NCI-H524 treated with DMSO at 0.1 percent for 48 hours (cell line): ENCODE measurements around the gene PPP1R1B.
"Not testable (repeated sequence)": the region's sequence is repeated elsewhere in the genome, so short reads cannot be mapped to it uniquely, and the experiment has no call there.

Experiments
- DNase-seq: peaks from one replicate; lab custom pipeline; 2025; lab: John Stamatoyannopoulos, UW

PPP1R1B gene

GRCh38 chr17:39626171-39627046 is at the start of gene PPP1R1B:
PPP1R1B (plus strand) TSS chr17:39626952; CDS start chr17:39627393, 441 bp downstream.
- DNase-seq, result no peak

DNA sequence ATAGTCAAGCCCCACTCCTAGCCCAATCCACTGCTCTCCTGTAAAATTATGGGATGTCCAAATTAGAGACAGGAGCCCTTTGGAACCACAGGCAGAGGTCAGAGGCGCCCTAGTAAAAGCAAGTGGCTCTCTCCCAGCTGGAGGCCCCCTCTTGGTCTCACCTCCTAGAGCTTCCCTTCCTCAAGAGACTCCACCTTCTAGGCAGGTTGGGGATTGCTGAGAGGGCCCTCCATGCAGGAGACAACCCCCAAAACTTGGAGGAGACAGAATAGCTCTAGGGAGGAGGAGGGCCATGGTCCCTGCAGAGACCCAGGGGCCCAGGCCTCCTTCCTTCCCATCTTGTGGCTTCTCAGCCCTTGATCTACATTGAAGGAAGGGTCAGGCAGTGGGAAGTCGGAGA is 48.5 kb upstream of the PPP1R1B start:
- DNase-seq, result no peak

- DNase-seq, result no peak
Measured at GRCh38 chr17:39579318-39580081, 47.3 kb upstream of the PPP1R1B start.

DNA sequence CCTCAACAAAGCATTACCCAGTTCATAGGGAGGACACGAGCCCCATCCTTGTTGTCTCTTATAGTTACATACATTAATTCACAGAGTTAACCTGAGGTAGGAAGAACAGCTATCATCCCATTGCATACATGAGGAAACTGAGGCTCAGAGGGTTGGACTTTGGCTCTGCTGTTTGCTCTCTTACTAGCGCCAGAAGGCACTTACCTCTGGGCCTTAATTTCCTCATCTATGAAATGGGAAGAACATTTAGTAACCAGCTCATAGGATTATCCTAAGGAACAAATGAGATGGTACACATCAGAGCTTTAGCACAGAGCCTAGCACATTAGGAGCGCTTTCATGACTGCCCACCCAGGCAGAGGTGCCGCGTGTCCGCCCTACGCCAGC is 46.7 kb upstream of the PPP1R1B start:
- DNase-seq, result no peak

DNA sequence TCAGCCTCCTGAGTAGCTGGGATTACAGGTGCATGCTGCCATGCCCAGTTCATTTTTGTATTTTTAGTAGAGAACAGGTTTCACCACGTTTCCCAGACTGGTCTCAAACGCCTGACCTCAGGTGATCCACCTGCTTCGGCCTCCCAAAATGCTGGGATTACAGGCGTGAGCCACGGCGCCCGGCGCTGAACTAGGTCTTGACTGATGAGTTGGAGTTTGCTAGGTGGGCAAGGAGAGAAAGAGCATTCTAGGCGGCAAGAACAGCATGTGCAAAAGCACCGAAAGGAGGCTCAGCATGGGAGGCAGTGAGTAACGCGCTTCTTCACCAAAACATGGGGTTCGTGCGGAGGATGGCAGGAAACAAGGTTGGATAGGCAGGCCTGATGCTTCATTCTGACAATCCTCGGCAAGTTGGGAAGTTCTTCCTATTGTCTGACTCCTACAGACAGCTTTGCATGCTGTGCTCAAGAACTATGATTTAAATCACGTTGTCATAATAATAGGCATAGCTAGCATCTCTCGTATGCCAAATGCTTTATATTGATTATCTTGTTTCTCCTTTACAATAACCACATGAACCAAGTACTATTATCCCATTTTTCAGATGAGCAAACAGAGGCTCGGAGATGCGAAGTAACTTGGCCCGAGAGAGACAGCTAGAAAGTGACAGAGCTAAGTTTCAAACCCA is 45.5 kb upstream of the PPP1R1B start:
- no peak for DNase-seq

DNA sequence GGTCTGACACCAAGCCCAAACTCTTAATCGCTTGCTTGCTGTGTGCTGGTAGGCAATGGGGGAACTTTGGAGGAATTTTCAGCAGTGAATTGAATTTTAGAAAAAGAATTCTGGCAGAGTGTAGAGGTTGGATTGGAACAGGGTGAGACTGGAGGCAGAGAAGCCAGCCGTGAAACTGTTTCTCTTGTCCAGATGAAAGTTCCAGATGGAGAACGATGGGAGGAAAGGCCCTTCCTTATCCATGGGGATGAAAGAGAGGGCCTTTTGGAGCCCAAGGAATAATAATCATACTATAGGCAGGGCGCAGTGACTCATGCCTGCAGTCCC is 45.0 kb upstream of the PPP1R1B start:
- no peak for DNase-seq

DNA sequence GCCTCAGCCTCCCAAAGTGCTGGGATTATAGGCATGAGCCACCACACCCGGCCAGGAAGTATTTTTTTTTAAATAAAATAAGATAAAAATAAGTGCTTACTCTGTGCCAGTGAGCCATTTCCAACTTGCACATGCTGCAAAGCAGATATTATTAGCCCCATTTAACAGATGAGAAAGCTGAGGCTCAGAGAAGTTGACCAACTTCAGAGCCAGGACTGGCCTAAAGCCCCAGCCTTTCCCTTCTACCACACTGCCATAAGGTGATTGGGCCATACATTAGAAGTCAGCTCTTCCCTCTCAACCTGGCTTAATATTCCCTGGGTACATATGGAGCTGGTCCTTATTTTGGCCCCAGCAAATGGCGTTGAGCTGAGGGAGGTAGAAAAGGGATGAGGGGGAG is 44.1 kb upstream of the PPP1R1B start:
- no peak for DNase-seq

GRCh38 chr17:39590180-39590579 is 36.6 kb upstream of the PPP1R1B start:
- not testable (repeated sequence) for DNase-seq

DNA sequence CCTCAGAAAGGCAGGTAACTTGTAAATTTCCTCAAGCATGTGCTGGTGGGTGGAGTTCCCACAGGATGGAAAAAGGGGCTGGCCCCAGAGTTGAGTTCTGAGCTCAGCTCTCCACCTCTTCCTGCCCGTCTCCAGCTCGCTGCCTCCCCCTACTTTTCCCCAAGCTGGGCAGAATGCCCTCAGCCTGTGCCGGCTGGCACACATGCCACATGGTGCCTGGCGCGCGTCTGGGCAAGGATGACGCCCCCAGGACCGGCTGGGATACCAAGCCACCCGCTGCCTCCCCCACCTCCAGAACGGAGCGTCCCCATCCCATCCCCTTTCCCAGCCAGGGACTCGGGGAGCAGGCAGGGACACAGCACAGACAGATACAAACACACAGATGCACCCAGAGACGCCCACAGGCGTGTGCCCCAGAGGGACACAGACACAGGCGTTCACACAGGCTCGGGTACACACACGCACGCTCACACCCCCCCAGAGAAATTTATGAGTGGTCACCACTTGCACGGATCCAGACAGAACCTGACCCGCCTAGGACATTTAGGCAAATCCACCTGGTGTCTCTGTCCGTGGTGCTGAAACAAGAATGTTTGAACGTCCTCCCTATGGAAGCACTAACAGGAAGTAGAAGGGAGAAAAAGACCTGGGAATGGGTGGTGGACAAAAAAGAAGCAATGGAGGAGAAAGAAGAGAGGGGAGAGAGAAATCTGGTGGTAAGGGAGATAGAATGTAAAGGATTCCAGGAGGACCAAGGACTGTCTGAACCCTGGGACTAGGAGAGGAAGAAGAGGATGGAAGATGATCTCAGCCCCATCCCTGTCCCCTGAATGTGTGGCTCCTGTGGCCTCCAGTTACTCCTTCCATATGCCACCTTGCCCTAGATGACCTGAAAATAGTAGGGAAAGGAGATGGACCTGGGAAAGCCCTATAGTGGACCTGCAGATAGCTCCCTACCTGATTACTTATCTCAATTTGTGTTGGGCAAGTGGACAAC is 34.5 kb upstream of the PPP1R1B start:
- DNase-seq, result no peak

GRCh38 chr17:39593371-39593770 is 33.4 kb upstream of the PPP1R1B start:
- peak; percentile 45 for DNase-seq

DNA sequence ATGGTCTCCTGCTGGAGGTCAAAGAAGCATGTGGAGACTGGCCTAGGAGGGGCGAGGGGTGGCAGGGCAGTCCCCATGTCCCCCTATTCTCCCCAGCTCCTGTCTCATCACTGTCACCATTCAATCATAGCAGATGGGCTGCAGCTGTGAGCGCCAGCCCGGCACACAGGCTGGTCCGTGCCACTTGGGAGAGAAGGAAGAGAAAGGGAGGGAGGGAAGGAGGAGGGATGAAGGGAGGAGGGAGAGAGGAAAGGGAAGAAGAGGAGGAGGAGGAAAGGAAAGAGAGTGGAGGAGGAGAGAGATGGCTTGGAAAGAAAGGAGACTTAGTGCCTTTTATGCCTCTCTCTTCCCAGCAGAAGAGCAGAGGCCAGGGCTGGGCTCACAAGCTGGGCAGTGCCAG is 31.5 kb upstream of the PPP1R1B start:
- no peak for DNase-seq

DNA sequence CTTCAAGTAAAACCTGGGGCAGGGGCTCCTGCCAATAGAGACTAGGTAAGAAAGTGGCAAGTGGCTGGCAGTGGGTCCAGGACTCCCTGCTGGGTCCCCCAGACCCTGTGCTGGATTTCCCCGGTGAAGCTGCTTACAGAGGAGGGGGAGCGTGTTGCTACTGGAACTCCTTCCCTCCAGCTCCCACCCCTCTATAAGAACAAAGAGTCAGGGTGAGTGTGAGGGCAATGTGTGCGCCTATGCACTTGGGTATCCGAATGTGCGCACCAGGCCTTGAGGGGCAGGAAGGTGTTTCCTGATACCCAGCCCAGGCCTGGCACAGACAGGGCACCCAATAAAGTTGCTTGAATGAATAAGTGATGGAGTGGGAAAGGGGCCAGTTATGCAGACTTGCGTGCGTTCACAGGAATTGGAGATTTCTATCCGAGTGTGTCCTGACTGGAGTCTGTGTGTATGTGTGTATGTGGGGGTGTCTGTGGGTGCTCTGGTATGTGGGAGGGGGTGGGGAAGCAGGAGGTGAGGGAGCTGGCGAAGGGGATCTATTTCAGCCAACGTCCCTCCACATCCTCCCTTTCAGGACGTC is 30.7 kb upstream of the PPP1R1B start:
- no peak for DNase-seq

DNA sequence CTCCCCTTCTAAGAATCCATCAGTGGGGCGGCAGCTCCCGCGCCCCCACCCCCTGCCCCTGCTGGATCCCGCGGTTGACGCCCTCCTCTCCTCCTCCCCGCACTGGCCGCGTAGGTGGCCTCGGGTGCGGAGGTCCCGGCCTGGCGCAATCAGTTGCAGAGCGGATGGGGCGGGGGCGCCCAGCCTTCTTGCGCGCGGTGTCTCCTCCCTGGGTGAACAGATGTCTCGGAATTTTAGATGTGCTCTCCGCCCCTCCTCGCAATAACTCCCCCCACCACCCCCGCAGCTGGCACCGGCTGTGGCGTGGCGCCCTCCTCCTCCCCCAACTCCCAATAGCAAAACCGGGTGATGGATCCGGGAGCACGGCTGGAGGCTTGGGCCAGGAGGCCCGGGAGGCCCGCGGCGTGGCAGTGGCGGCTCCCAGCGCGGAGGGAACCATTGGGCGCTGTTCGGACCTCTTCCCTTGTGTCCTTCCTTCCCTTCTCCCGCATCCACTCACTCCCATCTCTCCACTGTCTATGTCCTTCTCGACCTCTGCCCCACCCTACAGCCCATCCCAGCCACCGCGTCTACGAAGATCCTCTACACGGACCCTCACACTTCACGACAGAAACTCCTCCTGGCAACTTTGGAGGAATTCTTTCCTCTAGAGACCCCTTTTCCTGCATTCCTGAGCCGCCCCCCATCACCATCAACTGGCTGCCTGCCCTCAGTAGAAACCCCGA is 30.0 kb upstream of the PPP1R1B start:
- peak; percentile 49 for DNase-seq

DNA sequence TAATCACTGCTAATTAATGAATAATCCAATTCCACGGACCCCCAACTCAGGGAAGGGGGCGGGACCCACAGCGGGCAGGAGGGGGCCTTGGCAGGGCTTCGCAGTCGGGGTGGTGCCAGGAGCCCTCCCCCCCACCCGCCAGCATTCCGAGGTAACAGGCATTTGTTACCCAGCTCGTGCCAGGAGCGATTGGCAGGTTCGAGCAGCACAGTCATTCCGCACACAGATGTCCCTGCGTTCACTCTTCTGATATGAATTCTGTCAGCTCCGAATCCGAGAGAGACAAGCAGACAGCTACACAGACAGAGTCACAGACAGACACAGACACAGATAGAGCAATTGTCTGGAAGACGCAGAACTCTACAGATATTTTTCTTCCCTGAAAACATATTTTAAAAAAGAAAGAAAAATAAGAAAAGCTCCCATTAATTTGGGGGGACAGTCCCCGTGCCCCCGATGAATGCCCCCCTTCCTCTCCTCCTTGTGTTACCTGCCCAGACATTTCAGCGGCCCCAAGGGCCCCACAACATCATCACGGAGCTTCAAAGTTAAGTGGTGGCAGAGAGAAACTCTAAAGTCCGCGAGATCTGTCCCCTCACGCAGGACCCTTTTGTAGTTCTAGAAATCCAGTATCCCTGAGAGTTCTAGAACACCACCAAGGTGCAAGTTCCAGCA is 29.2 kb upstream of the PPP1R1B start:
- no peak for DNase-seq

DNA sequence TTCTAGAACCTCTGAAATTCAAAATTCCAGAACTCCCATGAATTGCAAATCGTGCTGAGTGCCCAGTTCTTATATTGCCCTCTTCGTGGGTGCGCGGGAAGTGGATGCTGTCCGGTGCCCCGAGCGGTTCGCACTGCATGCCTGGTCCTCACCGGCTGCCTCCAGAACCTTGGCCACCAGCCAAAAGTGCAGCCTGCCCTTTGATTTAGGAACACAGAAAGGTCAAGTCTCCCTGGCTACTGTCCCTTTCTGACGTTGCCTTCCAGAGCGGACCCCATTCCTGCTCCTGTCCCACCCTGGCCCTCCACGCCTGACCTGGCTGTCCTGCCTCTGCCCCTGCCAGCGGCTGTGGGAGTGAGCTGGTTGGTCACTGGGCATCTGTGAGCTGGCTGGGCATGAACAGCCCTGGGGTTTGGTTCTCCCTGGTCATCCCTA is 28.7 kb upstream of the PPP1R1B start:
- DNase-seq, result no peak

GRCh38 chr17:39598630-39599003 is 28.1 kb upstream of the PPP1R1B start:
- DNase-seq, result no peak

- DNase-seq, result no peak
Measured at GRCh38 chr17:39599004-39599664, 27.6 kb upstream of the PPP1R1B start.

DNA sequence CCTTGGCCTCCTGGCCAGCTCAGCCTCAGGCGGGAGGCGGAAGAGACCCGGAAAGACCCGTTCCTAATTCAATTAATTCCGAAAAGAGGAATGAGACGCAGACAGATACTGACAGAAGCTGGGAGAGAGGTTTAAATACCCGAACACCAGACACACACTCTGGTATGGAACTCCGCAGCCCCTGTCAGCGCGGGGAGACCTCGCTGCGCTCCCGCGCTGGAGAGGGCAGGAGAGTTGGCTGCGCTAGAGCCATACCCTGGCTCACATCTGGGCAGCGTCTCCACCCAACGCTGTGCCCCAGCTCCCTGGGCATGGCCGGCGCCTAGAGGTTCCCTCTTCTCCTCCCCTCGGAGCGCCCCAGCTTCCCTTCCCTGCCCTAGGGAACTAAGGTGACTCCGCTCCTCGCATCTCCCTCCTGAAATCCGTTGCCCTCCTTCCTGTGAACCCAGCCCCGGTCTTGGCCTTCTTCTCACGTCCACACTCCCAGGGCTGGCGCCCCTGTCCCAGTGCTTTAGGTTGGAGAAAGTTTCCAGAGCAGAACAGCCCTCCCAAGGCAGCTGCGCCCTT is 27.0 kb upstream of the PPP1R1B start:
- DNase-seq, result no peak
